Keratinocyte (primary cell): Measurements from ENCODE around the gene CDKAL1. TPM values are rescaled to one million over a fixed set of nuclear protein-coding genes. Genes with fewer than 3 reads are reported as not detected.

ENCODE experiments used
- DNase-seq: peaks from one replicate; pipeline ENCODE4 v3.0.0-alpha.2; 2011; ENCODE audit warnings: low read depth, missing footprints, low spot score
- FAIRE-seq: peaks from 2 replicates; lab custom pipeline; 2011; peaks lifted over from hg19 to GRCh38; lab: Jason Lieb, UNC
- H2AFZ ChIP-seq: 2 replicates; pipeline ENCODE4 v1.6.0; 2012; ENCODE audit warnings: low read length, control low read depth, inconsistent platforms; ENCODE audit not compliant: control insufficient read depth
- H3K27ac ChIP-seq: 2 replicates; pipeline ENCODE4 v1.5.1; 2011; ENCODE audit warnings: low read length; ENCODE audit not compliant: control insufficient read depth, insufficient read depth
- H3K27me3 ChIP-seq: 3 replicates; pipeline ENCODE4 v1.6.0; 2011; ENCODE audit warnings: low read length; ENCODE audit not compliant: control insufficient read depth, insufficient read depth; ENCODE audit errors: extremely low read depth
- H3K36me3 ChIP-seq, 2 experiments: 2 replicates in 1 of 2; 3 replicates in 1 of 2; pipeline ENCODE4 v1.5.1; 2011; ENCODE audit warnings: low read length in 2 of 2, mild to moderate bottlenecking in 1 of 2; ENCODE audit not compliant: control insufficient read depth in 2 of 2, insufficient read depth in 2 of 2; ENCODE audit errors: extremely low read depth in 1 of 2
- H3K4me1 ChIP-seq: 3 replicates; pipeline ENCODE4 v1.5.1; 2011; ENCODE audit warnings: low read length; ENCODE audit not compliant: control insufficient read depth, insufficient read depth; ENCODE audit errors: extremely low read depth
- H3K4me2 ChIP-seq: 3 replicates; pipeline ENCODE4 v1.6.0; 2011; ENCODE audit warnings: low read depth, low read length; ENCODE audit not compliant: control insufficient read depth, insufficient read depth; ENCODE audit errors: extremely low read depth
- H3K4me3 ChIP-seq, 3 experiments: fragments of 200-600 bp in 1 of 3; sonication (generic) in 1 of 3; 2 replicates in 2 of 3; 3 replicates in 1 of 3; pipeline ENCODE4 v1.5.1; 2011 to 2016; ENCODE audit warnings: low read length in 3 of 3, mild to moderate bottlenecking in 3 of 3, control low read depth in 2 of 3, inconsistent platforms in 1 of 3, low read depth in 1 of 3, mixed read lengths in 1 of 3, mixed run types in 1 of 3, moderate library complexity in 1 of 3; ENCODE audit not compliant: control insufficient read depth in 2 of 3, insufficient read depth in 2 of 3; ENCODE audit errors: extremely low read depth in 1 of 3
- H3K79me2 ChIP-seq: 2 replicates; pipeline ENCODE4 v1.6.0; 2012; ENCODE audit warnings: low read length; ENCODE audit not compliant: control insufficient read depth, insufficient read depth
- H3K9ac ChIP-seq: 3 replicates; pipeline ENCODE4 v1.6.0; 2011; ENCODE audit warnings: low read length; ENCODE audit not compliant: control insufficient read depth, insufficient read depth; ENCODE audit errors: extremely low read depth
- H3K9me1 ChIP-seq: 3 replicates; pipeline ENCODE4 v1.6.0; 2011; ENCODE audit warnings: low read length; ENCODE audit not compliant: control insufficient read depth, insufficient read depth; ENCODE audit errors: extremely low read depth
- H3K9me3 ChIP-seq: 2 replicates; pipeline ENCODE4 v1.5.1; 2012; ENCODE audit warnings: low read depth, low read length; ENCODE audit not compliant: control insufficient read depth
- H4K20me1 ChIP-seq: 3 replicates; pipeline ENCODE4 v1.6.0; 2011; ENCODE audit warnings: low read length; ENCODE audit not compliant: control insufficient read depth, insufficient read depth; ENCODE audit errors: extremely low read depth
- CTCF ChIP-seq, 3 experiments: IDR thresholded peaks in 1 of 3; conservative IDR thresholded peaks in 1 of 3; optimal IDR thresholded peaks in 1 of 3; 2 replicates in 2 of 3; 3 replicates in 1 of 3; pipeline versions ENCODE3 to v1.5.1; 2011; ENCODE audit warnings: low read length in 3 of 3, mild to moderate bottlenecking in 3 of 3, moderate library complexity in 2 of 3, control low read depth in 1 of 3, inconsistent platforms in 1 of 3; ENCODE audit not compliant: insufficient read depth in 2 of 3; ENCODE audit errors: extremely low read depth in 1 of 3
- EZH2 ChIP-seq: IDR thresholded peaks from one replicate; pipeline ENCODE4 v1.6.1; 2012; ENCODE audit warnings: inconsistent platforms, mild to moderate bottlenecking, low read length, moderate library complexity
- dilution Hi-C: fragments of 300-500 bp; cut with MboI; formaldehyde crosslinking; loops from one replicate; pipeline ENCODE4 v1.7.0; 2020; ENCODE audit warnings: low sequenced_read_pairs; ENCODE audit not compliant: extremely low pct_ligation_motif_present
- polyA plus RNA-seq, 5 experiments: library from polyadenylated mRNA; depleted of rRNA in 3 of 5; stranded (reverse) in 3 of 5; stranded (forward) in 1 of 5; unstranded in 1 of 5; fragments of >200 nt; gene quantifications; 1 replicate in 1 of 5; 2 replicates in 3 of 5; 3 replicates in 1 of 5; pipeline versions ENCODE4 v1.2.1 to v1.2.3, GENCODE V29; 2011 to 2012; ENCODE audit warnings: missing spikeins in 2 of 5, low read depth in 1 of 5, low replicate concordance in 1 of 5

The CDKAL1 gene
- polyA plus RNA-seq, 1 donor (not counting 4 experiments of a cell fraction or from before 2014, with no cell fraction given) = 5.6 TPM

GRCh38 chr6:20893412-20893811 is 359.2 kb downstream of the CDKAL1 start:
- Histone ChIP-seq H3K36me3 (no peaks in the 10 kb centered on the region), H3K9me1 (no peaks in the 10 kb centered on the region), H3K4me1 (no peaks in the 10 kb centered on the region), H2AFZ (no peak overlapping the region), H3K4me2 (no peak overlapping the region), H3K9me3 (no peaks in the 10 kb centered on the region), H3K9ac (no peak overlapping the region), H3K27ac (no peak overlapping the region), H3K79me2 (no peaks in the 10 kb centered on the region), H3K27me3 (no peaks in the 10 kb centered on the region), H3K4me3 (no peak overlapping the region), H4K20me1 (no peaks in the 10 kb centered on the region)
- no peak for DNase-seq
- TF ChIP-seq CTCF (optimal IDR thresholded peaks at IDR 0.05 in 1 of 3, IDR thresholded peaks at IDR 0.05 in 1 of 3, conservative IDR thresholded peaks at IDR 0.05 in 1 of 3; ENCODE audit: extremely low read depth in 1 of 3, insufficient read depth in 2 of 3, low read length in 3 of 3) (no peak), EZH2 (no peak)
- no peak for FAIRE-seq
- dilution Hi-C loops = no loop called here

- no peaks in the 10 kb centered on the region for H3K27me3 ChIP-seq
- FAIRE-seq (no peak), DNase-seq (no peak)
- H3K9ac ChIP-seq = no peak overlapping the region
- dilution Hi-C loops = no loop called here
- no peak overlapping the region for H2AFZ ChIP-seq
- H3K79me2 ChIP-seq = no peaks in the 10 kb centered on the region
- peaks cover 9% of the 10 kb centered on the region for H3K4me1 ChIP-seq
- H4K20me1 ChIP-seq = no peaks in the 10 kb centered on the region
- no peaks in the 10 kb centered on the region for H3K9me1 ChIP-seq
- no peak overlapping the region for H3K27ac ChIP-seq
- TF ChIP-seq CTCF (optimal IDR thresholded peaks at IDR 0.05 in 1 of 3, IDR thresholded peaks at IDR 0.05 in 1 of 3, conservative IDR thresholded peaks at IDR 0.05 in 1 of 3; ENCODE audit: extremely low read depth in 1 of 3, insufficient read depth in 2 of 3, low read length in 3 of 3) (no peak), EZH2 (no peak)
- no peaks in the 10 kb centered on the region for H3K9me3 ChIP-seq
- no peaks in the 10 kb centered on the region for H3K36me3 ChIP-seq
- no peak overlapping the region for H3K4me2 ChIP-seq
- H3K4me3 ChIP-seq = no peak overlapping the region
These were observed 366.3 kb downstream of the CDKAL1 start for GRCh38 chr6:20900389-20901160.
